CD4-positive, alpha-beta memory T cell (primary cell): ENCODE results near the gene UGT1A4. TPM values are rescaled to one million over a fixed set of nuclear protein-coding genes. Genes with fewer than 3 reads are reported as not detected.

Source experiments
- CTCF ChIA-PET: fragments of 350-600 bp; sonication (Branson Sonifier 250); formaldehyde crosslinking; loops from one replicate; lab custom pipeline; 2021; ENCODE audit warnings: inconsistent platforms; ENCODE audit not compliant: partially characterized antibody; lab: Charles Lee
- POLR2A ChIA-PET: fragments of 350-600 bp; sonication (Branson Sonifier 250); formaldehyde crosslinking; loops from one replicate; lab custom pipeline; 2021; ENCODE audit not compliant: partially characterized antibody; lab: Charles Lee
- DNase-seq, 5 donors: peaks; one replicate each; pipeline versions ENCODE4 v3.0.0 to v3.0.0-alpha.2; 2020 to 2022; ENCODE audit warnings: mixed read lengths in 1 of 5
- H3K27ac ChIP-seq: one replicate; pipeline ENCODE4 v1.7.0; 2013; ENCODE audit warnings: low read depth, low read length
- H3K27me3 ChIP-seq: 2 replicates; pipeline ENCODE4 v1.7.0; 2013; ENCODE audit warnings: mild to moderate bottlenecking, low read length, moderate library complexity; ENCODE audit not compliant: insufficient read depth
- H3K36me3 ChIP-seq: 2 replicates; pipeline ENCODE4 v1.7.0; 2013; ENCODE audit warnings: mild to moderate bottlenecking, low read length, moderate library complexity; ENCODE audit not compliant: insufficient read depth
- H3K4me1 ChIP-seq: 2 replicates; pipeline ENCODE4 v1.7.0; 2013; ENCODE audit warnings: mild to moderate bottlenecking, low read length, moderate library complexity; ENCODE audit not compliant: insufficient read depth
- H3K4me3 ChIP-seq, 2 donors: one replicate each; pipeline ENCODE4 v1.7.0; 2013; ENCODE audit warnings: low read length in 2 of 2, mild to moderate bottlenecking in 1 of 2
- H3K9me3 ChIP-seq, 2 donors: one replicate each; pipeline ENCODE4 v1.7.0; 2013; ENCODE audit warnings: low read length in 2 of 2, control low read depth in 1 of 2; ENCODE audit not compliant: control insufficient read depth in 1 of 2
- H3K27ac Mint-ChIP-seq, 7 donors: one replicate each; pipeline ENCODE4 v1.8.0; 2020 to 2021; ENCODE audit warnings: mixed read lengths in 7 of 7, mild to moderate bottlenecking in 6 of 7, inconsistent platforms in 3 of 7, moderate library complexity in 3 of 7
- H3K27me3 Mint-ChIP-seq, 2 donors: one replicate each; pipeline ENCODE4 v1.8.0; 2020 to 2021; ENCODE audit warnings: mixed read lengths in 2 of 2
- H3K36me3 Mint-ChIP-seq, 2 donors: one replicate each; pipeline ENCODE4 v1.8.0; 2020 to 2021; ENCODE audit warnings: mixed read lengths in 2 of 2, inconsistent platforms in 1 of 2, mild to moderate bottlenecking in 1 of 2
- H3K4me1 Mint-ChIP-seq, 4 donors: one replicate each; pipeline ENCODE4 v1.8.0; 2020 to 2021; ENCODE audit warnings: mixed read lengths in 4 of 4, mild to moderate bottlenecking in 1 of 4
- H3K4me3 Mint-ChIP-seq, 8 donors: one replicate each; pipeline ENCODE4 v1.8.0; 2020 to 2021; ENCODE audit warnings: mixed read lengths in 8 of 8, mild to moderate bottlenecking in 7 of 8, moderate library complexity in 6 of 8, inconsistent platforms in 3 of 8
- H3K9me3 Mint-ChIP-seq, 8 donors: one replicate each; pipeline ENCODE4 v1.8.0; 2020 to 2021; ENCODE audit warnings: mixed read lengths in 8 of 8, mild to moderate bottlenecking in 5 of 8, inconsistent platforms in 3 of 8, moderate library complexity in 1 of 8
- intact Hi-C: fragments of 100-400 bp; cut with micrococcal nuclease; formaldehyde crosslinking; loops from one replicate; pipeline ENCODE4 v1.15.1; 2023
- polyA plus RNA-seq, 2 donors: library from polyadenylated mRNA; unstranded; fragments of 300-500 nt; fragmentation: Illumina TruSeq; gene quantifications; one replicate each; pipeline ENCODE4 v1.2.3, GENCODE V29; 2021
- total RNA-seq, 2 experiments: library from RNA; stranded (reverse); gene quantifications; one replicate each; pipeline ENCODE4 v1.2.3, GENCODE V29; 2021

Gene UGT1A4
- total and polyA plus RNA-seq, 4 experiments from 2014 or later: not detected

DNA sequence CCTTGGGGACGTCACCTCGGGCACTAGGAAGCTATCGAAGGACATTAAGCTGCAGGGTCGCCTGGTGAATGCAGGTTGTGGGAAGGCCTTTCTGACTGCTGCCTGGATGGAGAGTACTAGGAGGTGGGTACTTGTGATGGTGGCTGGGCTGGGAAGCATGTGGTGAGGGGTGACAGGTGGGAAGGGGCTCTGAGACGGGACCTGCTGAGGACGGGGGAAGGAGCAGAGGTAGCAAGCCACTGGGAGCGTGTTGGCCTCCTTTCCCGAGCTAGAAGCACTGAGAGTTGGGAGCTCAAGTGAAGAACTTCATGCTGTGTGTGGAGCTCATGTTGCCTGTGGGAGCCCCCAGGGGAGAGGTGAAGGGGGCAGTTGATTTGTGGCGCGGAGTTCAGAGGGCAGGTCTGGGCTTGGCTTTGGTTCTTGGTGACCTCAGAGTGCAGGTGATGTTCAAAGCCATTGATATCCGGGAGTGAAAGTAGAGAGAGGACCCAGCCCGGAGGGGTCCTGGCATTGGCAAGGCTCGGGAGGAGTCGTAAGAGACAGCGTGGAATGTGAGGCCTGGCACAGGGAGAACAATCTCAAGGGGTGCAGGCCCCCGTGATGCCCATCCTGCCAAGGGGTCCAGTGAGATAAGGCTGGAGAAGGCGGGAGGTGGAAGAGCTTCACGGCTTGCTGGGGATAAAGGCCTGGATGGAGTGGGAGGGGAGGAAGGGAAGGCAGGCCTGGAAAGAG, 72.8 kb downstream of the UGT1A4 start:
- peaks cover 0 to 5% (median under 1%) of the 10 kb centered on the region in 8 donors for H3K9me3 Mint-ChIP-seq
- intact Hi-C loops: no loop called here
- Histone ChIP-seq H3K9me3 (no peaks in the 10 kb centered on the region), H3K36me3 (no peaks in the 10 kb centered on the region), H3K4me3 (no peak overlapping the region), H3K4me1 (no peaks in the 10 kb centered on the region), H3K27ac (no peak overlapping the region), H3K27me3 (no peaks in the 10 kb centered on the region)
- H3K27ac Mint-ChIP-seq: no peak overlapping the region
- H3K36me3 Mint-ChIP-seq: no peaks in the 10 kb centered on the region
- peaks cover 2 to 4% of the 10 kb centered on the region in 2 donors for H3K27me3 Mint-ChIP-seq
- H3K4me3 Mint-ChIP-seq: no peak overlapping the region
- no peak for DNase-seq
- ChIA-PET CTCF (no interaction called here), POLR2A (no interaction called here)
- peaks cover 0 to 4% (median under 1%) of the 10 kb centered on the region in 4 donors for H3K4me1 Mint-ChIP-seq

DNA sequence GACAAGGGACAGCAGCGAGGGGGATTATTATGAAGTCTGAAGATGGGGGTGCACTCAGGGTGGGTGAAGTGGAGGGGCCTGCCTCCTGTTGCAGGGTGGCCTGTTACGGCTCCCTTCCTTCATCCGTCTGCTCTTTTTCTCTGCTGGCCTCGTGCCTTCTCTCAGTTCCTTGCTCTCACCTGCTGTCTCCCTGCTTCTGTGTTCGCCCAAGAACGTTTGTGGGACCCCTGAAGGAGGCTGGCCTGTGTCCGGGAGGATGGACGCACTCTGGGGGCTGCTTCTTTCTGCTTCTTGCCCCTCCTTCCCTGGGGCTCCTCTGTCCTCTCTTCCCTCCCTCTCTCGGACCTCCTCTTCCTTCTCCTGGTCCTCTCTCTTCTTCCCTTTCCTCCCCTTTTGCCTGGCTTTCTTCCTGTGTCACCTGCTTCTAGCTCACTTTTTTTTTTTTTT, 73.4 kb downstream of the UGT1A4 start:
- no peak overlapping the region for H3K27ac Mint-ChIP-seq

DNA sequence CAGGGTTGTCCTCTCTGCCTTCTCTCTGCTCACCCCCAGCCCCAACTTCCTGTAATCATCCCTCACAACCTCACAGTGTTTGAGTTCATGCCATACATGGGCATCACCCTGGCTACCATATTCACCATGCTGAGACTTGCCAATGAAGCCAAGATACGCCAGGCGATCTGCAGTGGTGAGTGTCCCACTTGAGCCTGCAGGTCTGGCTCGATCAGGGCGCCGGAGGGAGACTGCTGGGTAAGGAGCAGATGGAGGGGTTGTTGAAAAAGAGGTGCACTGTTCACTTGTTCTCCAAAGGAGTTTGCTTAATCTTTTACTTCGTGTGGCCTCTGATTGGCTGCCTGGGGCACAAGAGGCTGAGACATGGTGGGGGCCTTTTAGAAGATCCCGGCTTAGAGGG, 74.2 kb downstream of the UGT1A4 start:
- peaks cover 0 to 5% (median 0%) of the 10 kb centered on the region in 8 donors for H3K9me3 Mint-ChIP-seq
- DNase-seq: no peak
- peaks cover 0 to 4% of the 10 kb centered on the region in 2 donors for H3K27me3 Mint-ChIP-seq
- no peaks in the 10 kb centered on the region for H3K27me3 ChIP-seq
- peaks cover 0 to 4% (median under 1%) of the 10 kb centered on the region in 4 donors for H3K4me1 Mint-ChIP-seq
- H3K4me1 ChIP-seq: no peaks in the 10 kb centered on the region
- no peak overlapping the region for H3K27ac Mint-ChIP-seq
- no peaks in the 10 kb centered on the region for H3K36me3 ChIP-seq
- ChIA-PET POLR2A (no interaction called here), CTCF (no interaction called here)
- no peaks in the 10 kb centered on the region for H3K9me3 ChIP-seq
- no peaks in the 10 kb centered on the region for H3K36me3 Mint-ChIP-seq
- no peak overlapping the region for H3K4me3 ChIP-seq
- no peak overlapping the region for H3K27ac ChIP-seq
- no peak overlapping the region for H3K4me3 Mint-ChIP-seq
- intact Hi-C loops: no loop called here

More for the DNA sequence above, 73.4 kb downstream of the UGT1A4 start:
- H3K4me1 ChIP-seq: no peaks in the 10 kb centered on the region
- ChIA-PET CTCF (no interaction called here), POLR2A (no interaction called here)
- no peaks in the 10 kb centered on the region for H3K9me3 ChIP-seq
- Mint-ChIP-seq H3K27me3 (peaks cover 0 to 4% of the 10 kb centered on the region in 2 donors), H3K4me3 (no peak overlapping the region), H3K9me3 (peaks cover 0 to 5% (median 0%) of the 10 kb centered on the region in 8 donors), H3K36me3 (no peaks in the 10 kb centered on the region), H3K4me1 (peaks cover 0 to 4% (median under 1%) of the 10 kb centered on the region in 4 donors)
- no peak overlapping the region for H3K27ac ChIP-seq
- no peaks in the 10 kb centered on the region for H3K36me3 ChIP-seq
- DNase-seq: no peak
- no peaks in the 10 kb centered on the region for H3K27me3 ChIP-seq
- intact Hi-C loops: no loop called here
- H3K4me3 ChIP-seq: no peak overlapping the region

- Mint-ChIP-seq H3K36me3 (no peaks in the 10 kb centered on the region), H3K4me1 (peaks cover 0 to 4% (median under 1%) of the 10 kb centered on the region in 4 donors), H3K4me3 (no peak overlapping the region), H3K27ac (no peak overlapping the region), H3K27me3 (peaks cover 0 to 4% of the 10 kb centered on the region in 2 donors), H3K9me3 (peaks cover 0 to 5% (median 0%) of the 10 kb centered on the region in 8 donors)
- H3K4me3 ChIP-seq: no peak overlapping the region
- no peaks in the 10 kb centered on the region for H3K27me3 ChIP-seq
- ChIA-PET POLR2A (no interaction called here), CTCF (no interaction called here)
- no peaks in the 10 kb centered on the region for H3K9me3 ChIP-seq
- no peak overlapping the region for H3K27ac ChIP-seq
- DNase-seq: no peak
- intact Hi-C loops: no loop called here
- no peaks in the 10 kb centered on the region for H3K36me3 ChIP-seq
- no peaks in the 10 kb centered on the region for H3K4me1 ChIP-seq
Measured at GRCh38 chr2:233793465-233794127, 75.1 kb downstream of the UGT1A4 start.

GRCh38 chr2:233794128-233794658, 75.7 kb downstream of the UGT1A4 start:
- no peaks in the 10 kb centered on the region for H3K4me1 ChIP-seq
- peaks cover 0 to 2% (median under 1%) of the 10 kb centered on the region in 4 donors for H3K4me1 Mint-ChIP-seq
- peaks cover 0 to 3% of the 10 kb centered on the region in 2 donors for H3K27me3 Mint-ChIP-seq
- ChIA-PET POLR2A (no interaction called here), CTCF (no interaction called here)
- no peaks in the 10 kb centered on the region for H3K36me3 Mint-ChIP-seq
- no peak overlapping the region for H3K27ac Mint-ChIP-seq
- H3K4me3 ChIP-seq: no peak overlapping the region
- H3K36me3 ChIP-seq: no peaks in the 10 kb centered on the region
- intact Hi-C loops: no loop called here
- H3K27ac ChIP-seq: no peak overlapping the region
- no peaks in the 10 kb centered on the region for H3K27me3 ChIP-seq
- H3K4me3 Mint-ChIP-seq: no peak overlapping the region
- DNase-seq: no peak
- H3K9me3 ChIP-seq: no peaks in the 10 kb centered on the region
- peaks cover 0 to 3% (median 0%) of the 10 kb centered on the region in 8 donors for H3K9me3 Mint-ChIP-seq

DNA sequence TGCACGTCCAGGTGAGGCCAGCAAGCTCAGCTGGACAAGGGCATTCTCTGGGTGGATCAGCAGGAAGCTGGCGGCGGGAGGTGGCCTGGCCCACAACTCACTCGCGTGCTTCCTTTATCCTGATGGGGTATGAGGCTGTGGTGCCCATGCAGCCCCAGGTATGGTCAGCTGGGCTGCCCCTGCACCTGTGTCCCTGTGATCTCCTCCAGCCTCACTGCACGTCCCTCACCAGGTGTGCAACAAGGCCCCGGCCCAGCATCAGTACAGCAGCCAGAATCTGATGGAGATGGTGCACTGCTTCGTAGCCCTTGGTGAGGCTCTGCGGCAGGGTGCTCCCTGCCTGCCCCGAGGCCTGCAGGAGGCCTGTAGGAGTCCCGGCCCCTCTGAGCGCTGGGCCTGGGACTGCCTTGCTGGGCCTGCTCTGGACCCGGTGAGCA, 77.2 kb downstream of the UGT1A4 start:
- Histone ChIP-seq H3K27me3 (no peaks in the 10 kb centered on the region), H3K9me3 (no peaks in the 10 kb centered on the region), H3K36me3 (no peaks in the 10 kb centered on the region), H3K4me1 (no peaks in the 10 kb centered on the region), H3K4me3 (no peak overlapping the region), H3K27ac (no peak overlapping the region)
- H3K9me3 Mint-ChIP-seq: peaks cover 0 to 3% (median 0%) of the 10 kb centered on the region in 8 donors
- H3K27me3 Mint-ChIP-seq: peaks cover 4 to 7% of the 10 kb centered on the region in 2 donors
- ChIA-PET CTCF (no interaction called here), POLR2A (no interaction called here)
- DNase-seq: no peak
- intact Hi-C loops: no loop called here
- H3K4me3 Mint-ChIP-seq: no peak overlapping the region
- no peak overlapping the region for H3K27ac Mint-ChIP-seq
- peaks cover 0 to 2% (median 0%) of the 10 kb centered on the region in 4 donors for H3K4me1 Mint-ChIP-seq
- no peaks in the 10 kb centered on the region for H3K36me3 Mint-ChIP-seq

GRCh38 chr2:233796254-233796653, 77.7 kb downstream of the UGT1A4 start:
- H3K4me3 ChIP-seq: no peak overlapping the region
- ChIA-PET CTCF (no interaction called here), POLR2A (no interaction called here)
- H3K36me3 Mint-ChIP-seq: no peaks in the 10 kb centered on the region
- no peaks in the 10 kb centered on the region for H3K9me3 ChIP-seq
- no peak overlapping the region for H3K27ac Mint-ChIP-seq
- intact Hi-C loops: no loop called here
- H3K36me3 ChIP-seq: no peaks in the 10 kb centered on the region
- H3K4me1 ChIP-seq: no peaks in the 10 kb centered on the region
- H3K27me3 Mint-ChIP-seq: peaks cover 4 to 7% of the 10 kb centered on the region in 2 donors
- H3K27me3 ChIP-seq: no peaks in the 10 kb centered on the region
- H3K4me1 Mint-ChIP-seq: peaks cover 0 to 2% (median 0%) of the 10 kb centered on the region in 4 donors
- H3K27ac ChIP-seq: no peak overlapping the region
- no peak for DNase-seq
- peaks cover 0 to 3% (median 0%) of the 10 kb centered on the region in 8 donors for H3K9me3 Mint-ChIP-seq
- no peak overlapping the region for H3K4me3 Mint-ChIP-seq
